OCI-LY3 (cell line): ENCODE data around the gene DOCK6.
A peak's percentile ranks its signal among the peaks of the same experiment; 100 is the strongest.

ENCODE experiments used
- H2AFZ ChIP-seq: fragments of 200-600, 300-600 bp; shearing (Covaris generic); 2 replicates; pipeline ENCODE4 v1.6.0; 2014; ENCODE audit warnings: antibody characterized with exemption, low read depth, low read length
- H3K27ac ChIP-seq: fragments of 200-600, 300-600 bp; sonication (generic); 2 replicates; pipeline ENCODE4 v1.5.1; 2014; ENCODE audit warnings: mild to moderate bottlenecking, low read length, moderate library complexity, mixed read lengths
- H3K27me3 ChIP-seq: fragments of 200-600, 300-600 bp; sonication (generic); 2 replicates; pipeline ENCODE4 v1.6.1; 2014; ENCODE audit warnings: low read depth, low read length, mixed read lengths
- H3K36me3 ChIP-seq: fragments of 200-600, 300-600 bp; sonication (generic); replicated peaks from 2 replicates; pipeline ENCODE3; 2014; ENCODE audit warnings: low read depth, low read length, mixed read lengths
- H3K4me1 ChIP-seq: fragments of 300-600, 200-600 bp; sonication (generic); 2 replicates; pipeline ENCODE4 v1.6.1; 2014; ENCODE audit warnings: low read length, mixed read lengths
- H3K4me2 ChIP-seq: fragments of 200-600, 300-600 bp; sonication (generic); 2 replicates; pipeline ENCODE4 v1.6.1; 2014; ENCODE audit warnings: low read length, mixed read lengths
- H3K4me3 ChIP-seq: fragments of 300-600, 200-600 bp; sonication (generic); 2 replicates; pipeline ENCODE4 v1.5.1; 2014; ENCODE audit warnings: antibody characterized with exemption, mild to moderate bottlenecking, low read length, moderate library complexity
- H3K79me2 ChIP-seq: fragments of 300-600, 200-600 bp; shearing (Covaris generic); 2 replicates; pipeline ENCODE4 v1.6.1; 2014; ENCODE audit warnings: mild to moderate bottlenecking, low read length, mixed read lengths
- H3K9ac ChIP-seq: fragments of 300-600, 200-600 bp; shearing (Covaris generic); 2 replicates; pipeline ENCODE4 v1.6.0; 2014; ENCODE audit warnings: mild to moderate bottlenecking, low read length, moderate library complexity
- H3K9me3 ChIP-seq: fragments of 200-600, 300-600 bp; shearing (Covaris generic); 2 replicates; pipeline ENCODE4 v1.6.1; 2014; ENCODE audit warnings: low read length, mixed read lengths; ENCODE audit not compliant: insufficient read depth
- H4K20me1 ChIP-seq: fragments of 200-600, 300-600 bp; sonication (generic); 2 replicates; pipeline ENCODE4 v1.6.1; 2016; ENCODE audit warnings: low read length, mixed read lengths; ENCODE audit not compliant: insufficient read depth
- CTCF ChIP-seq: fragments of 200-600, 300-600 bp; sonication (generic); IDR thresholded peaks from 2 replicates; pipeline ENCODE4 v1.5.1; 2014; ENCODE audit warnings: antibody characterized with exemption, low read length, low read depth
- EZH2phosphoT487 ChIP-seq: fragments of 200-600 bp; shearing (Covaris generic); IDR thresholded peaks from 2 replicates; pipeline ENCODE4 v1.6.1; 2018; ENCODE audit warnings: antibody characterized with exemption, mixed run types, low read depth

DOCK6 gene

GRCh38 chr19:11191273-11191755 lies 71.0 kb downstream of the DOCK6 start:
- TF ChIP-seq EZH2phosphoT487 (no peak), CTCF (no peak)
- peaks cover 17% of the 10 kb centered on the region for H3K4me1 ChIP-seq
- no peak overlapping the region for H3K4me3 ChIP-seq
- H3K36me3 ChIP-seq = peaks cover 4% of the 10 kb centered on the region
- no peaks in the 10 kb centered on the region for H3K9me3 ChIP-seq
- no peak overlapping the region for H3K4me2 ChIP-seq
- H3K79me2 ChIP-seq = no peaks in the 10 kb centered on the region
- H3K9ac ChIP-seq = no peak overlapping the region
- H3K27me3 ChIP-seq = peaks cover 7% of the 10 kb centered on the region
- no peak overlapping the region for H2AFZ ChIP-seq
- H4K20me1 ChIP-seq = no peaks in the 10 kb centered on the region
- no peak overlapping the region for H3K27ac ChIP-seq

- H3K4me3 ChIP-seq = no peak overlapping the region
- H3K4me1 ChIP-seq = peaks cover 15% of the 10 kb centered on the region
- H3K36me3 ChIP-seq = peaks cover 4% of the 10 kb centered on the region
- no peaks in the 10 kb centered on the region for H3K79me2 ChIP-seq
- no peak overlapping the region for H2AFZ ChIP-seq
- H4K20me1 ChIP-seq = no peaks in the 10 kb centered on the region
- peaks cover 2% of the 10 kb centered on the region; the same call in 1 of the 2 replicates for H3K27me3 ChIP-seq
- H3K4me2 ChIP-seq = no peak overlapping the region
- TF ChIP-seq CTCF (no peak), EZH2phosphoT487 (no peak)
- no peaks in the 10 kb centered on the region for H3K9me3 ChIP-seq
- H3K27ac ChIP-seq = no peak overlapping the region
- H3K9ac ChIP-seq = no peak overlapping the region
These were observed 71.8 kb downstream of the DOCK6 start for GRCh38 chr19:11190501-11190900.

- Histone ChIP-seq H3K9me3 (no peaks in the 10 kb centered on the region), H3K79me2 (no peaks in the 10 kb centered on the region), H3K36me3 (peaks cover 4% of the 10 kb centered on the region), H3K9ac (no peak overlapping the region), H3K27me3 (no peaks in the 10 kb centered on the region; the same call in 1 of the 2 replicates), H3K4me3 (no peak overlapping the region), H2AFZ (no peak overlapping the region), H3K27ac (no peak overlapping the region), H4K20me1 (no peaks in the 10 kb centered on the region), H3K4me1 (peaks cover 15% of the 10 kb centered on the region), H3K4me2 (peak overlapping the region; percentile 12; the same call in 1 of the 2 replicates)
- TF ChIP-seq EZH2phosphoT487 (no peak), CTCF (no peak)
These were observed 74.9 kb downstream of the DOCK6 start for GRCh38 chr19:11187441-11187840.

GRCh38 chr19:11182994-11183393 lies 79.3 kb downstream of the DOCK6 start:
- no peak overlapping the region for H3K4me2 ChIP-seq
- peaks cover 42% of the 10 kb centered on the region for H3K4me1 ChIP-seq
- H3K36me3 ChIP-seq = no peaks in the 10 kb centered on the region
- TF ChIP-seq CTCF (no peak), EZH2phosphoT487 (no peak)
- no peak overlapping the region for H3K4me3 ChIP-seq
- no peaks in the 10 kb centered on the region for H3K79me2 ChIP-seq
- no peak overlapping the region for H3K9ac ChIP-seq
- H4K20me1 ChIP-seq = no peaks in the 10 kb centered on the region
- H3K27ac ChIP-seq = no peak overlapping the region
- no peak overlapping the region for H2AFZ ChIP-seq
- no peaks in the 10 kb centered on the region for H3K9me3 ChIP-seq
- H3K27me3 ChIP-seq = peaks cover under 1% of the 10 kb centered on the region; the same call in 1 of the 2 replicates
